PC-3 (cell line): ENCODE measurements around the gene ARHGAP6. TPM values are rescaled to one million over a fixed set of nuclear protein-coding genes. Genes with fewer than 3 reads are reported as not detected.

Experiments
- ATAC-seq: fragments of 200-7000 bp; cut with Tn5 transposase; 2 replicates; pipeline ENCODE4 v1.9.1; 2020; ENCODE audit warnings: mild to moderate bottlenecking, moderate library complexity
- BruUV-seq: library from RNA; stranded (reverse); fragments of 400-500 nt; replicated peaks from 2 replicates; lab custom pipeline; 2021; lab: Mats Ljungman, UMichigan
- CTCF ChIA-PET: fragments of 300-600 bp; sonication (Branson Sonifier 250); formaldehyde crosslinking; loops from one replicate; lab custom pipeline; 2022; ENCODE audit warnings: antibody characterized with exemption; lab: Charles Lee
- POLR2A ChIA-PET: fragments of 300-600 bp; sonication (Branson Sonifier 250); formaldehyde crosslinking; loops from one replicate; lab custom pipeline; 2022; ENCODE audit warnings: antibody characterized with exemption; ENCODE audit not compliant: unreplicated experiment; lab: Charles Lee
- DNase-seq: peaks from one replicate; pipeline ENCODE4 v3.0.0-alpha.2; 2015
- H2AFZ ChIP-seq: fragments of 300-600 bp; sonication (generic); 2 replicates; pipeline ENCODE4 v1.6.0; 2016; ENCODE audit warnings: antibody characterized with exemption, low read length
- H3F3A ChIP-seq: fragments of 300-600 bp; sonication (generic); one replicate; pipeline ENCODE4 v1.6.0; 2017; ENCODE audit warnings: antibody characterized with exemption, low read length, control low read depth, mild to moderate bottlenecking; ENCODE audit not compliant: unreplicated experiment
- H3K27ac ChIP-seq: fragments of 300-600 bp; sonication (generic); 2 replicates; pipeline ENCODE4 v1.5.1; 2016; ENCODE audit warnings: mild to moderate bottlenecking, low read length
- H3K27me3 ChIP-seq: fragments of 300-600 bp; sonication (generic); 2 replicates; pipeline ENCODE4 v1.6.1; 2016; ENCODE audit warnings: low read length, mixed read lengths
- H3K36me3 ChIP-seq: fragments of 300-600 bp; sonication (generic); 2 replicates; pipeline ENCODE4 v1.6.1; 2016; ENCODE audit warnings: low read depth, mixed run types, low read length, mixed read lengths
- H3K4me1 ChIP-seq: fragments of 300-600 bp; sonication (generic); 2 replicates; pipeline ENCODE4 v1.5.1; 2016; ENCODE audit warnings: low read length; ENCODE audit not compliant: insufficient read depth
- H3K4me2 ChIP-seq: fragments of 300-600 bp; sonication (generic); 2 replicates; pipeline ENCODE4 v1.6.0; 2016; ENCODE audit warnings: low read length
- H3K4me3 ChIP-seq: fragments of 300-600 bp; sonication (generic); 2 replicates; pipeline ENCODE4 v1.5.1; 2016; ENCODE audit warnings: mild to moderate bottlenecking, low read length, mixed read lengths
- H3K79me2 ChIP-seq: fragments of 300-600 bp; sonication (generic); 2 replicates; pipeline ENCODE4 v1.6.1; 2017; ENCODE audit warnings: low read length, mixed read lengths
- H3K9ac ChIP-seq: fragments of 300-600 bp; sonication (generic); 2 replicates; pipeline ENCODE4 v1.6.0; 2016; ENCODE audit warnings: mild to moderate bottlenecking, low read length
- H3K9me2 ChIP-seq: fragments of 300-600 bp; sonication (generic); replicated peaks from 2 replicates; pipeline ENCODE4 v1.6.1; 2016; ENCODE audit warnings: mixed run types, low read length, mixed read lengths
- H3K9me3 ChIP-seq: fragments of 300-600 bp; sonication (generic); 2 replicates; pipeline ENCODE4 v1.6.1; 2016; ENCODE audit warnings: low read length, mixed read lengths
- H4K20me1 ChIP-seq: fragments of 300-600 bp; sonication (generic); 2 replicates; pipeline ENCODE4 v1.6.1; 2016; ENCODE audit warnings: low read length, mixed read lengths
- EZH2 ChIP-seq: fragments of 300-600 bp; sonication (generic); IDR thresholded peaks from one replicate; pipeline ENCODE4 v1.6.1; 2017; ENCODE audit warnings: antibody characterized with exemption, mild to moderate bottlenecking, low read length; ENCODE audit not compliant: unreplicated experiment
- EZH2phosphoT487 ChIP-seq: fragments of 300-600 bp; sonication (generic); IDR thresholded peaks from 2 replicates; pipeline ENCODE4 v1.6.1; 2018; ENCODE audit warnings: mild to moderate bottlenecking, antibody characterized with exemption, low read length, borderline replicate concordance
- intact Hi-C: fragments of 100-400 bp; cut with micrococcal nuclease; formaldehyde crosslinking; loops from 2 replicates; pipeline ENCODE4 v1.9.0; 2023
- total RNA-seq: library from RNA; depleted of rRNA; stranded (reverse); fragments of >200 nt; gene quantifications from 2 replicates; pipeline ENCODE4 v1.2.3, GENCODE V29; 2014
- TF ChIP-seq, protein P1 (sequence below): fragments of 300-600 bp; sonication (generic); conservative IDR thresholded peaks from 2 replicates; pipeline ENCODE4 v1.5.1; 2017; ENCODE audit warnings: antibody characterized with exemption, low read depth, mild to moderate bottlenecking, low read length

The ARHGAP6 gene
- total RNA-seq, 1 experiment from 2014 or later, result 2.8 TPM

DNA sequence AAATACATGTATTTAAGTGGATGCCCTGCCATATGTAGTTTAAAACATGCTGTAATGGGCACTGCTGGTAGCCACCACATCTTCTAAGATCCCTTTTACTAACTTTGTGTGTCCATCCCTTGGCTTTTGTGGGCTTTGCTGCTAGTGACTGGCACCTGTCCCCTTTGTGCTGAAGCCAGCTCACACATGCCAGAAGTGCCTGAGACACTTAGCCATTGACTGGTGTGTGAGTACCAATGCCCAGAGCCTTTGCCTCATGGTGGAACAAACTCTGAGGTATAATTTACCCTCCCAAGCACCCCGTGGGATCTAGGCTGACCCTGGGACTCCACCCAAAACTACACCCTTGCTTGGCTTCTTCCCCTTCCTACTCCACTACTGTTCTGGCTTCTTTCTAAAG lies 33.0 kb downstream of the ARHGAP6 start:
- Histone ChIP-seq H3K9me2 (no peaks in the 10 kb centered on the region), H3K4me2 (no peak overlapping the region), H3K36me3 (no peaks in the 10 kb centered on the region), H3K9me3 (no peaks in the 10 kb centered on the region), H3K4me3 (no peak overlapping the region), H2AFZ (no peak overlapping the region), H3F3A (no peaks in the 10 kb centered on the region), H3K27ac (no peak overlapping the region), H3K27me3 (no peaks in the 10 kb centered on the region), H3K9ac (no peak overlapping the region), H3K4me1 (no peaks in the 10 kb centered on the region), H4K20me1 (no peaks in the 10 kb centered on the region), H3K79me2 (no peaks in the 10 kb centered on the region)
- intact Hi-C loops, result no loop called here
- ChIA-PET POLR2A (no interaction called here), CTCF (no interaction called here)
- no peak for ATAC-seq
- DNase-seq, result no peak
- BruUV-seq, result no TSS peak
- TF ChIP-seq, protein P1, sequence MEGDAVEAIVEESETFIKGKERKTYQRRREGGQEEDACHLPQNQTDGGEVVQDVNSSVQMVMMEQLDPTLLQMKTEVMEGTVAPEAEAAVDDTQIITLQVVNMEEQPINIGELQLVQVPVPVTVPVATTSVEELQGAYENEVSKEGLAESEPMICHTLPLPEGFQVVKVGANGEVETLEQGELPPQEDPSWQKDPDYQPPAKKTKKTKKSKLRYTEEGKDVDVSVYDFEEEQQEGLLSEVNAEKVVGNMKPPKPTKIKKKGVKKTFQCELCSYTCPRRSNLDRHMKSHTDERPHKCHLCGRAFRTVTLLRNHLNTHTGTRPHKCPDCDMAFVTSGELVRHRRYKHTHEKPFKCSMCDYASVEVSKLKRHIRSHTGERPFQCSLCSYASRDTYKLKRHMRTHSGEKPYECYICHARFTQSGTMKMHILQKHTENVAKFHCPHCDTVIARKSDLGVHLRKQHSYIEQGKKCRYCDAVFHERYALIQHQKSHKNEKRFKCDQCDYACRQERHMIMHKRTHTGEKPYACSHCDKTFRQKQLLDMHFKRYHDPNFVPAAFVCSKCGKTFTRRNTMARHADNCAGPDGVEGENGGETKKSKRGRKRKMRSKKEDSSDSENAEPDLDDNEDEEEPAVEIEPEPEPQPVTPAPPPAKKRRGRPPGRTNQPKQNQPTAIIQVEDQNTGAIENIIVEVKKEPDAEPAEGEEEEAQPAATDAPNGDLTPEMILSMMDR, result no peak
- TF ChIP-seq EZH2phosphoT487 (no peak), EZH2 (no peak)

DNA sequence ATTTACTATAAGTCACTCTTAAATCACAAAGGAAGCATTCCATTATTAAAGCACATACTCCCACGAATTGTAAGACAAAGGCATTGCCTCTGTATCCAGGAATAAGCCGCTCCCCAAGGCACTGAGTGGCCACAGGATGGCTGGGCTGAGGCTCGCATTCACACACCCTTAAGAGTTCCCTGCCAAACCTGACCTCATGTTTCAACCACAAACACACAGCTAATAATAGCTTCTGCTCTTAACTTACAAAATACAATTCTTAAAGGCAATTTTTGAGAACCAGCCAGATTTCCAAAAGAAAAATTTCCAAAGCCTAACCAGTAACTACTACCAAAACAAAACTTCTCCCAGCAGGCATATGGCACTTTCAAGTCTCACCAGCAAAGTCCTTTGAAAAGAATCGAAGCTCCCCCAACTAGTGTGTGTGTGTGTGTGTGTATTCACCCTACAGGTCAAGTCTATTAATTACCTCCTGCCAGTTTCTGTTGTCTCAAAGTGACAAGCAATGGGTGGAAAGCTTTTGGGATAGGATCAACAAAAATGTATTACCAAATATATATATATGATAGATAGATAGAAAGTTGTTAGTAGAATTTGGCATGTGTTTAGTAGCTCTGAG lies 36.0 kb downstream of the ARHGAP6 start:
- no peak for TF ChIP-seq EZH2phosphoT487
- TF ChIP-seq, protein P1, result no peak
- TF ChIP-seq EZH2, result no peak
- ATAC-seq, result peak; percentile 68
- no peak overlapping the region for H2AFZ ChIP-seq
- peak; percentile 33 for DNase-seq
- no peak overlapping the region for H3K4me2 ChIP-seq
- H3K9me2 ChIP-seq, result no peaks in the 10 kb centered on the region
- H3K9ac ChIP-seq, result no peak overlapping the region
- no peak overlapping the region for H3K4me3 ChIP-seq
- H3K79me2 ChIP-seq, result no peaks in the 10 kb centered on the region
- intact Hi-C loops, result no loop called here
- BruUV-seq, result no TSS peak
- H4K20me1 ChIP-seq, result no peaks in the 10 kb centered on the region
- H3K36me3 ChIP-seq, result no peaks in the 10 kb centered on the region
- H3K9me3 ChIP-seq, result 0 out of 2 replicates have a peak, but pooled peaks cover 5% of the 10 kb centered on the region
- CTCF ChIA-PET, result no interaction called here
- H3F3A ChIP-seq, result no peaks in the 10 kb centered on the region
- POLR2A ChIA-PET, result no interaction called here
- H3K27me3 ChIP-seq, result no peaks in the 10 kb centered on the region
- H3K4me1 ChIP-seq, result no peaks in the 10 kb centered on the region
- no peak overlapping the region for H3K27ac ChIP-seq

DNA sequence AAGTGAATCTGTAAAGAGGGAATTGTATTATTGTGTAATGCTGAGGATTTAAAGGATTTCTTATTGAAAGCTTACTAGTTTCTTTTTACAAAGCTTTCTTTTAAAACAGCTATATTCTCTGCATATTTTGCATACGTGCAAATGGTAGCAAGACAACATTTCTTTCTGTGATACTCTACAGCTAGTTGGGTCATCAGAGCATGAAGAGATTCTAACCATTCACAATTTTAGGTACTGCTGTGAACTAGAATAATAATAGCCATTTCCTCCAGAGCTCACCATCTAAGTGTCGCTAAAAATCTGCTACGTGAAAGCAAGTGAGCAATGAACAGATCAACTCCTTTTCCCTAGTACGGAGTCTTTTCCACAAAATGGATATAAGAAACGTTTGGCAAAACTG lies 37.3 kb downstream of the ARHGAP6 start:
- Histone ChIP-seq H3K9me2 (no peaks in the 10 kb centered on the region), H3K27ac (no peak overlapping the region), H3K9ac (no peak overlapping the region), H3K9me3 (0 out of 2 replicates have a peak, but pooled peaks cover 5% of the 10 kb centered on the region), H3K79me2 (no peaks in the 10 kb centered on the region), H3K4me2 (no peak overlapping the region), H3K27me3 (no peaks in the 10 kb centered on the region), H3K4me3 (no peak overlapping the region), H2AFZ (no peak overlapping the region), H3K36me3 (no peaks in the 10 kb centered on the region), H3K4me1 (no peaks in the 10 kb centered on the region), H4K20me1 (no peaks in the 10 kb centered on the region), H3F3A (no peaks in the 10 kb centered on the region)
- CTCF ChIA-PET, result no interaction called here
- BruUV-seq, result no TSS peak
- TF ChIP-seq, protein P1, result no peak
- TF ChIP-seq EZH2 (no peak), EZH2phosphoT487 (no peak)
- DNase-seq (no peak), ATAC-seq (no peak)
- POLR2A ChIA-PET, result no interaction called here
- intact Hi-C loops, result no loop called here
